ENCODE data around the gene CTAG1A. TPM values are rescaled to one million over a fixed set of nuclear protein-coding genes. Genes with fewer than 3 reads are reported as not detected.

The CTAG1A gene
- total RNA-seq, 1 experiment from 2014 or later: not detected

Other genes with a start within 250 kb of the CTAG1A start
- 546 TPM for gene FLNA, start 210.5 kb upstream of the CTAG1A start, total RNA-seq (2021; ENCODE audit: unreplicated experiment)
- 102 TPM for gene EMD, start 205.8 kb upstream of the CTAG1A start, total RNA-seq (2021; ENCODE audit: unreplicated experiment)
- gene RPL10, start 186.8 kb upstream of the CTAG1A start, total RNA-seq (2021; ENCODE audit: unreplicated experiment): 3,069 TPM
- 16.5 TPM for gene DNASE1L1, start 175.9 kb upstream of the CTAG1A start, total RNA-seq (2021; ENCODE audit: unreplicated experiment)
- 28.0 TPM for gene TAFAZZIN, start 173.6 kb upstream of the CTAG1A start, total RNA-seq (2021; ENCODE audit: unreplicated experiment)
- 53.4 TPM for gene ATP6AP1, start 156.5 kb upstream of the CTAG1A start, total RNA-seq (2021; ENCODE audit: unreplicated experiment)
- 122 TPM for gene GDI1, start 148.0 kb upstream of the CTAG1A start, total RNA-seq (2021; ENCODE audit: unreplicated experiment)
- gene FAM50A, start 141.0 kb upstream of the CTAG1A start, total RNA-seq (2021; ENCODE audit: unreplicated experiment): 46.5 TPM
- gene PLXNA3, start 126.9 kb upstream of the CTAG1A start, total RNA-seq (2021; ENCODE audit: unreplicated experiment): 89.3 TPM
- gene LAGE3, start 105.9 kb upstream of the CTAG1A start, total RNA-seq (2021; ENCODE audit: unreplicated experiment): 42.8 TPM
- 37.4 TPM for gene UBL4A, start 98.5 kb upstream of the CTAG1A start, total RNA-seq (2021; ENCODE audit: unreplicated experiment)
- 16.2 TPM for gene SLC10A3, start 94.5 kb upstream of the CTAG1A start, total RNA-seq (2021; ENCODE audit: unreplicated experiment)
- gene FAM3A, start 68.9 kb upstream of the CTAG1A start, total RNA-seq (2021; ENCODE audit: unreplicated experiment): 15.6 TPM
- 109 TPM for gene G6PD, start 38.3 kb upstream of the CTAG1A start, total RNA-seq (2021; ENCODE audit: unreplicated experiment)
- 24.0 TPM for gene IKBKG, start 37.5 kb upstream of the CTAG1A start, total RNA-seq (2021; ENCODE audit: unreplicated experiment)
- gene CTAG1B, start 34.1 kb downstream of the CTAG1A start, total RNA-seq (2021; ENCODE audit: unreplicated experiment): not detected
- gene CTAG2, start 68.4 kb downstream of the CTAG1A start, total RNA-seq (2021; ENCODE audit: unreplicated experiment): not detected
- 0.69 TPM for gene GAB3, start 165.9 kb downstream of the CTAG1A start, total RNA-seq (2021; ENCODE audit: unreplicated experiment)
- 123 TPM for gene DKC1, start 177.7 kb downstream of the CTAG1A start, total RNA-seq (2021; ENCODE audit: unreplicated experiment)
- gene MPP1, start 220.4 kb downstream of the CTAG1A start, total RNA-seq (2021; ENCODE audit: unreplicated experiment): 13.1 TPM
- not detected for gene SMIM9, start 249.5 kb downstream of the CTAG1A start, total RNA-seq (2021; ENCODE audit: unreplicated experiment)